GM12874 (cell line): ENCODE results near the gene CALY.

Experiments used
- CTCF ChIP-seq: IDR thresholded peaks from 2 replicates; pipeline ENCODE4 v1.5.1; 2011; ENCODE audit warnings: low read depth, mild to moderate bottlenecking, control low read depth, low read length, moderate library complexity; ENCODE audit not compliant: insufficient read depth

The CALY gene

GRCh38 chr10:133281084-133281483 lies 55.6 kb downstream of the CALY start:
- no peak for TF ChIP-seq CTCF

DNA sequence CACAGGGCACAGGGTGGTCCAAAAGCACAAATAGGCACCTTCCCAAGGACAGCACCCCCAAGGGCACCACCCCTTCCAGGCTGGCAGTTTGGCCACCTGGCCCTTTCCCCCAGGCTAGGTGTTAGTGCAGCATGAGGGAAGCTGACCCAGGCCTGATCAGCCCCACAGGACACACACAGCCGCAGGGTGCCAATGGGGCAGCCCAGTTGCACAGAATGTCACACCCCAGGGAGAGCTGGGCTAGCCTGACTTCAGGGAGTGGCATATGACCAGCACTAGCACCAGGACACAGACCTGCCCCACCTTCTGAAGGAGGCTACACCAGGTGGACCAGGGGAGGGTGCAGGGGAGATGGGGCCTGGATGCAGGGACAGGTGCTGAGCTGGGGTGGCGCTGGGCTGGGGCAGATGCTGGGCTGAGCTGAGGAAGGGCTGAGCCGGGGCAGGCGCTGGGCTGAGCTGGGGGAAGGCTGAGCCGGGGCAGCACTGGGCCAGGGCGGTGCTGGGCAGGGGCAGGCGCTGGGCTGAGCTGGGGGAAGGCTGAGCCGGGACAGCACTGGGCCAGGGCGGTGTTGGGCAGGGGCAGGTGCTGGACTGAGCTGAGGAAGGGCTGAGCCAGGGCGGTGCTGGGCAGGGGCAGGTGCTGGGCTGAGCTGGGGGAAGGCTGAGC lies 56.2 kb downstream of the CALY start:
- no peak for TF ChIP-seq CTCF

GRCh38 chr10:133279326-133280226 lies 57.1 kb downstream of the CALY start:
- no peak for TF ChIP-seq CTCF

DNA sequence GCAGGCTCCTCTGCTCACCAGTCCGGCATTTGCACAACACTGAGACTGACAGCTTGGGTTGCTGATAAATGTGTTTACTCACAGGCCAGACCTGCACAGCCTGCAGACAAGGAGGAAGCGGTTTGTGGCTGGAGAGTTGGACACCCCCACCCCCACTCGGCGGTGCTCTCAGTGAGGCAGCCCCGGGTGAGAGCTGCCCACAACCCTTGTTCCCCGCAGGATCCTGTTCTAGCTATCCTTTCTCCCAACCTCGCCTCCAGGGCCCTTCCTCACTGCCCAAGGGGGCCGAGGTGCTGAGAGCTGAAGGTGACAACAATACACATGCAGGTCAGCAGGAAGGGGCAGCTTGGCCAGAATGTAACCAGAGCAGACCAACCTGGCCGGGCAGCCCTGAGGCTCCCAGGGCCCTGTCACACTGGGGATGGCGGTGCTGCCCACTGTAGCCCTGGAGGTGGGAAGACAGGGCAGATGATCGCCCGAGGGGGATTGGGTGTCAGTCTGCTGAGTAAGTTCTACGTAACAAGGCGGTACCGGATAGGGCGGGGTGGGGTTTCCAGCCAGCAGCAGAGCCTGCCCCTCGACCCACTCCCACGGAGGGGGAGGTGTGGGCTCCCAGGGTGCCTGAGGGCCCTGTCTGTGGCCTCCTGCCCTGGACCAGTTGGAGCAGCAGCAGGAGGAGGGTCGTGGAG lies 58.0 kb downstream of the CALY start:
- no peak for TF ChIP-seq CTCF

- TF ChIP-seq CTCF, result no peak
Observed at GRCh38 chr10:133277993-133278576, 58.6 kb downstream of the CALY start.

DNA sequence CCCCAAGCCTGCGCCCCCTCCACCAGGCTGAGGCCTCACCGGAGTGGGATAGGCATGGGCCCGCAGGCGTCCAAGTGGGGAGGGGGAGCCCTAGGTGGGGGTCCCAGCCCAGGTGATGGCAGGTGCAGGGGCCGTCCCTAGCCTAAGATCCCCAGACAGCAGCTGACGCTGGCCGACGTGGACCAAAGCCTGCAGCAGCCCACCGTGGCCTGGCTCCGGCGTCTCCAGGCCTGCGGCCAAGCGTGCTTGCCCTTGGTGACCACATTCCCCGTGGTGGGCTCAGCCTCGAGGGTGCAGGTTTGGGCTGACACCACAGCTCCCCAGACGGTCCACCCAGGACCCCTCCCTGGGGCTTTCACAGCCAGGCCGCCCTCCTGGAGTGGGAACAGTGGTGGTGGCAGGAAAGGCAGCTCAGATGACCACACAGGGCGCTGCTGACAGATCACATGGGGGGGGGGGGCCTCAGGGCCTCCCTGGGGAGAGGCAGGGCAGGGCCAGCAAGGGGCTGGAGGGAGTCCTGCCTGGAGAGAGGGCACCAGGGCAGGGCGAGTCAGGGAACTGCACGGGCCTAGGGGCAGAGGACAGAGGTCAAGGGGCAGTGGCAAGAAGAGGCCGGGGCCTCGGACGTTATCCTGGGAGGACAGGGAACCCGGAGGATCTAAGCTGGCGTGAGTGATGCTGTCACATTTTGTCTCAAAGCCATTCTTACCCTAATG lies 59.3 kb downstream of the CALY start:
- TF ChIP-seq CTCF, result no peak
